GM20000 (cell line): ENCODE measurements around the gene TRAIP.

Source experiments
- DNase-seq: peaks from one replicate; pipeline ENCODE4 v3.0.0; 2012; ENCODE audit warnings: low spot score
- CTCF ChIP-seq: IDR thresholded peaks from 2 replicates; pipeline ENCODE4 v1.5.1; 2012; ENCODE audit warnings: mild to moderate bottlenecking, control low read depth; ENCODE audit errors: extremely low read depth, missing control alignments

TRAIP gene

GRCh38 chr3:49812916-49813496 is 43.4 kb downstream of the TRAIP start:
- no peak for TF ChIP-seq CTCF
- DNase-seq = no peak

GRCh38 chr3:49807431-49808114 is 48.8 kb downstream of the TRAIP start:
- DNase-seq = peak; percentile 34
- TF ChIP-seq CTCF = no peak

GRCh38 chr3:49806850-49807249 is 49.5 kb downstream of the TRAIP start:
- no peak for DNase-seq
- TF ChIP-seq CTCF = no peak

GRCh38 chr3:49805897-49806701 is 50.3 kb downstream of the TRAIP start:
- no peak for TF ChIP-seq CTCF

GRCh38 chr3:49805367-49805782 is 51.0 kb downstream of the TRAIP start:
- no peak for TF ChIP-seq CTCF
- peak; percentile 48 for DNase-seq

More at GRCh38 chr3:49805897-49806701, 50.3 kb downstream of the TRAIP start:
- DNase-seq = peak; percentile 64

GRCh38 chr3:49804141-49805041 is 52.0 kb downstream of the TRAIP start:
- DNase-seq = no peak
- TF ChIP-seq CTCF = no peak
